ENCODE measurements around the gene TMEM50B. TPM values are rescaled to one million over a fixed set of nuclear protein-coding genes. Genes with fewer than 3 reads are reported as not detected.

TMEM50B gene
- total RNA-seq, 1 experiment from 2014 or later: 20.7 TPM

GRCh38 chr21:33518899-33519298 is 39.1 kb upstream of the TMEM50B start:
- ChIA-PET POLR2A (interaction anchor here (1.1 kb wide), 1 partner anchor 17 kb away, joined by 3 read pairs; no protein-coding TSS in a partner anchor), CTCF (interaction anchor here (0.7 to 1.0 kb wide), 2 partner anchors 87 to 376 kb away, joined by 4 read pairs; no protein-coding TSS in a partner anchor)
- no peak for DNase-seq (ENCODE audit: unreplicated experiment)
- intact Hi-C loops (cut with micrococcal nuclease): no loop called here
- Mint-ChIP-seq H3K27me3 (ENCODE audit: insufficient read depth, unreplicated experiment) (no peaks in the 10 kb centered on the region), H3K27ac (ENCODE audit: low read depth, unreplicated experiment) (no peak overlapping the region), H3K4me3 (ENCODE audit: unreplicated experiment) (no peak overlapping the region), H3K36me3 (ENCODE audit: insufficient read depth, unreplicated experiment) (peaks cover 99% of the 10 kb centered on the region), H3K4me1 (ENCODE audit: insufficient read depth, unreplicated experiment) (peaks cover 6% of the 10 kb centered on the region), H3K9me3 (ENCODE audit: unreplicated experiment) (no peaks in the 10 kb centered on the region)
- no peak for TF ChIP-seq CTCF (IDR thresholded peaks at IDR 0.05; ENCODE audit: unreplicated experiment)
- no TSS peak for BruUV-seq (replicated peaks)

DNA sequence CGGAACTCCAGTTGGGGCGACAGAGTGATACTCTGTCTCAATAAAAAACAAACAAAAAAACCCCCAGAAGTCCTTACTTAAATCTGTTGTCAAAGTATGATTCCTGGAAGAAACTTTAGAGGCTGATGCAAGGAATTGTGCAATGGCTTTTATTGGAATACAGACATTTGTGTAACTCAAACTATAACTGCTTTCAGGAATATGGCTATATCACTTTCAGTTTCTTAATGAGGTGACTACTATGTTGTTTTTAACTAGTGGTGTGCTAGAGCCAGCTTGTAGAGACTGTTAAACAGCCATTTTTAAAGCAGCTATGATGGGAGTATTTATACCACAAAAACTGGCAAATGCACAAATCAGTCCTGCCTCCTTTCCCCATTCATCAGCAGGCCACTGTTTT is 34.5 kb upstream of the TMEM50B start:
- BruUV-seq (replicated peaks): no TSS peak
- TF ChIP-seq CTCF (IDR thresholded peaks at IDR 0.05; ENCODE audit: unreplicated experiment): no peak
- POLR2A ChIA-PET: interaction anchor here (0.6 to 1.8 kb wide), 5 partner anchors 8 to 52 kb away, joined by 3 to 6 read pairs (median 5); partner anchors contain the start of genes GART and SON
- peaks cover 99% of the 10 kb centered on the region for H3K36me3 Mint-ChIP-seq (ENCODE audit: insufficient read depth, unreplicated experiment)
- no peak overlapping the region for H3K27ac Mint-ChIP-seq (ENCODE audit: low read depth, unreplicated experiment)
- intact Hi-C loops (cut with micrococcal nuclease): no loop called here
- no peaks in the 10 kb centered on the region for H3K9me3 Mint-ChIP-seq (ENCODE audit: unreplicated experiment)
- H3K27me3 Mint-ChIP-seq (ENCODE audit: insufficient read depth, unreplicated experiment): no peaks in the 10 kb centered on the region
- CTCF ChIA-PET: interaction anchor here (0.6 kb wide), 1 partner anchor 113 kb away, joined by 4 read pairs; no protein-coding TSS in a partner anchor
- DNase-seq (ENCODE audit: unreplicated experiment): peak; percentile 16
- H3K4me3 Mint-ChIP-seq (ENCODE audit: unreplicated experiment): no peak overlapping the region
- H3K4me1 Mint-ChIP-seq (ENCODE audit: insufficient read depth, unreplicated experiment): peaks cover 6% of the 10 kb centered on the region

GRCh38 chr21:33512481-33512880 is 32.7 kb upstream of the TMEM50B start:
- H3K4me1 Mint-ChIP-seq (ENCODE audit: insufficient read depth, unreplicated experiment): peaks cover 6% of the 10 kb centered on the region
- no peak for TF ChIP-seq CTCF (IDR thresholded peaks at IDR 0.05; ENCODE audit: unreplicated experiment)
- no peaks in the 10 kb centered on the region for H3K9me3 Mint-ChIP-seq (ENCODE audit: unreplicated experiment)
- ChIA-PET CTCF (interaction anchor here (1.0 kb wide), 1 partner anchor 34 kb away, joined by 3 read pairs; no protein-coding TSS in a partner anchor), POLR2A (no interaction called here)
- no peak for DNase-seq (ENCODE audit: unreplicated experiment)
- intact Hi-C loops (cut with micrococcal nuclease): no loop called here
- H3K36me3 Mint-ChIP-seq (ENCODE audit: insufficient read depth, unreplicated experiment): peaks cover 99% of the 10 kb centered on the region
- no peak overlapping the region for H3K27ac Mint-ChIP-seq (ENCODE audit: low read depth, unreplicated experiment)
- H3K27me3 Mint-ChIP-seq (ENCODE audit: insufficient read depth, unreplicated experiment): no peaks in the 10 kb centered on the region
- no TSS peak for BruUV-seq (replicated peaks)
- no peak overlapping the region for H3K4me3 Mint-ChIP-seq (ENCODE audit: unreplicated experiment)

DNA sequence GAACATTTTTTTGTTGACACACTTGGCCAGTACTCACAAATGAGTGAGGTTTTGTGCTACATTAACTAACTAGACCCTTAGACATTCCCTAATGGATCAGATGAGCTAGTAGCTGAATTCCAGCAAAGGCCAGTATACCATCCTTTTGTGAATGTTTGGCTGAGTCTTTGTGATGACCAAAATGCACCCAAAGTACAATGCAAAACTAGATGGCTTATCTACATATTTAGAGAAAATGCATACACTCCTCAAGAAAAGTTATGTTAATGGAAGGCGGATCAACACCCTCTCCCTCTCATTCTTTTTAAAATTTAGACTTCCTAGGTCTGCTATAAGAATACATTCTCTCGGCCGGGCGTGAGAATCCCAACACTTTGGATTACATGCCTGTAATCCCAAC is 31.9 kb upstream of the TMEM50B start:
- intact Hi-C loops (cut with micrococcal nuclease): no loop called here
- no peaks in the 10 kb centered on the region for H3K9me3 Mint-ChIP-seq (ENCODE audit: unreplicated experiment)
- ChIA-PET CTCF (no interaction called here), POLR2A (no interaction called here)
- H3K4me3 Mint-ChIP-seq (ENCODE audit: unreplicated experiment): no peak overlapping the region
- peaks cover 6% of the 10 kb centered on the region for H3K4me1 Mint-ChIP-seq (ENCODE audit: insufficient read depth, unreplicated experiment)
- no peak overlapping the region for H3K27ac Mint-ChIP-seq (ENCODE audit: low read depth, unreplicated experiment)
- H3K27me3 Mint-ChIP-seq (ENCODE audit: insufficient read depth, unreplicated experiment): no peaks in the 10 kb centered on the region
- peaks cover 99% of the 10 kb centered on the region for H3K36me3 Mint-ChIP-seq (ENCODE audit: insufficient read depth, unreplicated experiment)
- no TSS peak for BruUV-seq (replicated peaks)
- TF ChIP-seq CTCF (IDR thresholded peaks at IDR 0.05; ENCODE audit: unreplicated experiment): no peak
- no peak for DNase-seq (ENCODE audit: unreplicated experiment)
